AG04450 (cell line): ENCODE measurements around the gene FUS. TPM values are rescaled to one million over a fixed set of nuclear protein-coding genes. Genes with fewer than 3 reads are reported as not detected.
"Not testable (repeated sequence)": the region's sequence is repeated elsewhere in the genome, so short reads cannot be mapped to it uniquely, and the experiment has no call there.

Experiments
- CTCF ChIA-PET: fragments of 300-600, 350-600 bp; formaldehyde crosslinking; extraction: SDS; loops from one replicate; lab custom pipeline; 2022; ENCODE audit warnings: antibody characterized with exemption, inconsistent platforms; lab: Charles Lee
- POLR2A ChIA-PET: fragments of 350-600 bp; formaldehyde crosslinking; extraction: SDS; loops from one replicate; lab custom pipeline; 2021; ENCODE audit warnings: antibody characterized with exemption, inconsistent platforms; lab: Yijun Ruan, JAX
- DNase-seq: peaks from one replicate; pipeline ENCODE4 v3.0.0-alpha.2; 2011; ENCODE audit warnings: low read depth, low spot score
- H3K27ac ChIP-seq: one replicate; pipeline ENCODE4 v1.5.1; 2012; ENCODE audit warnings: low read depth, low read length, control low read depth
- H3K27me3 ChIP-seq: one replicate; pipeline ENCODE4 v1.6.0; 2012; ENCODE audit warnings: low read length; ENCODE audit not compliant: control insufficient read depth, insufficient read depth
- H3K4me3 ChIP-seq: 2 replicates; pipeline ENCODE4 v1.5.1; 2011; ENCODE audit warnings: mild to moderate bottlenecking, low read depth, low read length, control low read depth
- H3K9me3 ChIP-seq: 2 replicates; pipeline ENCODE4 v1.5.1; 2012; ENCODE audit warnings: low read length; ENCODE audit not compliant: control insufficient read depth, insufficient read depth
- CTCF ChIP-seq: IDR thresholded peaks from 2 replicates; pipeline ENCODE4 v1.5.1; 2011; ENCODE audit warnings: low read depth, low read length, control low read depth, inconsistent platforms
- polyA plus RNA-seq: library from polyadenylated mRNA; depleted of rRNA; stranded (reverse); fragments of >200 nt; gene quantifications from 2 replicates; pipeline ENCODE4 v1.2.3, GENCODE V29; 2011

The FUS gene
- polyA plus RNA-seq, 1 experiment: 166 TPM

GRCh38 chr16:31135535-31136286 lies 44.2 kb upstream of the FUS start, which contains the start of gene PRSS8:
TSS of gene PRSS8 (minus strand) at chr16:31135727. CDS start at chr16:31135498, 229 bp downstream.
- CTCF ChIA-PET: no interaction called here
- POLR2A ChIA-PET: interaction anchor here (1.2 kb wide), 1 partner anchor 18 kb away, joined by 4 read pairs; the partner anchor contains the start of gene KAT8

GRCh38 chr16:31136287-31136662 lies 43.7 kb upstream of the FUS start:
- H3K27me3 ChIP-seq: peaks cover 2% of the 10 kb centered on the region
- no peak overlapping the region for H3K4me3 ChIP-seq
- TF ChIP-seq CTCF: no peak
- ChIA-PET CTCF (no interaction called here), POLR2A (interaction anchor here (1.2 kb wide), 1 partner anchor 19 kb away, joined by 4 read pairs; the partner anchor contains the start of gene KAT8)
- DNase-seq: no peak
- no peak overlapping the region for H3K27ac ChIP-seq
- no peaks in the 10 kb centered on the region; the same call in 1 of the 2 replicates for H3K9me3 ChIP-seq

More at GRCh38 chr16:31135535-31136286, 44.2 kb upstream of the FUS start, which contains the start of gene PRSS8:
- no peak within 1 kb of the TSS for H3K4me3 ChIP-seq
- DNase-seq: no peak
- no peak for TF ChIP-seq CTCF
- no peak within 1 kb of the TSS for H3K27ac ChIP-seq
- no peaks in the 10 kb centered on the region; the same call in 1 of the 2 replicates for H3K9me3 ChIP-seq
- H3K27me3 ChIP-seq: peaks cover 2% of the 10 kb centered on the region

- CTCF ChIA-PET, H3K9me3 ChIP-seq, H3K27ac ChIP-seq, DNase-seq, H3K4me3 ChIP-seq, H3K27me3 ChIP-seq: not testable (repeated sequence)
- POLR2A ChIA-PET: interaction anchor here (1.2 kb wide), 1 partner anchor 20 kb away, joined by 4 read pairs; the partner anchor contains the start of gene KAT8
These were observed 43.0 kb upstream of the FUS start for GRCh38 chr16:31136822-31137499.

- ChIA-PET POLR2A (no interaction called here), CTCF (no interaction called here)
- DNase-seq: no peak
- Histone ChIP-seq H3K27ac (no peak overlapping the region), H3K4me3 (no peak overlapping the region), H3K27me3 (peaks cover 2% of the 10 kb centered on the region), H3K9me3 (no peaks in the 10 kb centered on the region; the same call in 1 of the 2 replicates)
- no peak for TF ChIP-seq CTCF
These were observed 41.0 kb upstream of the FUS start for GRCh38 chr16:31138621-31139578.

- 0 out of 2 replicates have a peak overlapping the region, but pooled peaks have one; percentile 46 for H3K4me3 ChIP-seq
- CTCF ChIA-PET: interaction anchor here (1.8 kb wide), 1 partner anchor 22 kb away, joined by 4 read pairs; no protein-coding TSS in a partner anchor
- not testable (repeated sequence) for DNase-seq, H3K27me3 ChIP-seq, H3K9me3 ChIP-seq
- POLR2A ChIA-PET: interaction anchor here (1.8 to 2.3 kb wide), 2 partner anchors 23 to 39 kb away, joined by 41 to 75 read pairs; partner anchors contain the start of genes FUS and KAT8
- peak overlapping the region; percentile 84 for H3K27ac ChIP-seq
These were observed 38.9 kb upstream of the FUS start for GRCh38 chr16:31141071-31141469.
